ENCODE results near the gene PAX6.

The PAX6 gene

GRCh38 chr11:31808721-31809540 lies 2.2 kb downstream of the PAX6 start:
- no peak for DNase-seq (ENCODE audit: low read depth in 2 of 2)

DNA sequence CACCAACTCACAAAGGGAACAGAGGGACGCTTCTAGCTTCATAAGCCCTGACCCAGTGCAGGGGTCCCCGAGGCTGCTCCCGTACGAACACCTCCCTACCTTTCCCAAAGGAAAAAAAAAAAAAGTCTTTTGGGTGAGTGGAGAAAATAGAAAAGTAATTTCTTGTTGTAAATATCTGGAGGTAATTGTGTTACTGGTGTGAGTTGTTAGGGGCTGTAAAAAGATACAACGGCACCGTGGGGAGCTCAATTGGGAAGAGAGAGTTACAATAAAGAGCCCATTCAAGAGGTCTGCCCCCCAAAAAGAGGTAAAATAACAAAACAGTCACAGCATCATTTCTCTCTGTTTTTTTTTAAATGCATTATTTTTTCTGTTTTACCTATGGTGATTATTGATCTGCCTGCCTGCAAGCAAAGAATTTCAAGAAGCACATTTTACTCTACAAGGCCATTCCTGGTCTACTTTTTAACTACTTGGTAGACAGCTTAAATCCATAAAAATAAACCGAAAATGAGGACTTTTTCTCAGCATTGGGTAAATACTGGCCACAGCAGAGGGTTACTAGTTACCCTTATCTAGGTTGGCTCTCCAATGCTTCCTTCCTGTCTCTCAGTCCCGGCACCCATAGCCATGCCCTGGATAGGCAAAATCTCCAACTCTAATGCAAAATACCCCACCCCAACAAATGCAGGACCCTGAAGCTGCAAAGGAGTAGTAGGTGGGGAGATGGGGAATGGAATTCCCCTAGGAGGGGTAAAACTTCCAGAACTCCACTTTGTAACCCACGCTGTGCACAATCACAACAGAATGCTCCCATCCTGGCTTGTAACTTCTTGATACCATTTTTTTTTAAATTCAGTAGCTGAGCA lies 3.1 kb downstream of the PAX6 start:
- DNase-seq (ENCODE audit: low read depth in 2 of 2) = no peak

DNA sequence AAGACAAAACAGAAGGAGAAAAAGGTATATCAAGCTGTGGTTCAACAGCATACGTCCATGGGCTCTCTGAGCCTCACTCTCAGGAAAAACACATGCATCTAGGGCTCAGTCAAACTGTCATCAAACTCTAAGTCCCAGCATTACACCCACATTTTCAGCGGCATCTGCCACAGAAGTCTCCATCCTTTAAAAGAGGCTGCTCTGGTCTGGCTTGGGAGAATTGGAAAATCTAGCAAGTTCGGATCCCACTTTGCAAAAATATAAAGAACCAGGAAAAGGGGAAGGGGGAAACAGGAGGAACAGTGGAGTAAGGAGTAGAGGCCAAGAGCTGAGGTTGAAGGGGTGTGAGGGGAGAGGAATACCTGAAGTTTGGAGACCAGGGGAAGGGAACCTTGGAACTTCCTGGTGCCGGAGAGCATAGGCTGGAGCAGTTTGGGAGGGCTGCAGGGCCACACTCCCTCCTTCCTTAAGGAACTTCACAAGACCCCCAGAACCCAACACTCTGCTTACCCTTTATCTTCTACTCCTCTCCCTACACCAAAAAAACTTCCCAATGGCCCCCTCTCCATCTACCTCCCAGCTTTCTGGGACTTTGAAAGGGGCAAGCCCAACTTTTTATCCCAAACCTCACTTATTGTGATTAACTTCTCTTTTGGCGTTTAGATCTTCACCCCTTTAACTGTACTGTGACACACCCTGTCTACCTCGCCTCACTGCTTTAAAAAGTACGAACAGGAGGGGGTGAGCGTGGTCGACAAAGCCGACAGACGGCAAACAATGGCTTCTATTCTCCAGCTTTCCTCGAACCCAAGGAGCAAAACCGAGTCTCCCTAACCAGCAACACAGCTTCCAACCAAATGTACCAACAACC lies 4.0 kb downstream of the PAX6 start:
- DNase-seq (ENCODE audit: low read depth in 2 of 2) = no peak

GRCh38 chr11:31806186-31806927 lies 4.8 kb downstream of the PAX6 start:
- no peak for DNase-seq (ENCODE audit: low read depth in 2 of 2)

GRCh38 chr11:31805629-31806185 lies 5.4 kb downstream of the PAX6 start:
- no peak for DNase-seq (ENCODE audit: low read depth in 2 of 2)

DNA sequence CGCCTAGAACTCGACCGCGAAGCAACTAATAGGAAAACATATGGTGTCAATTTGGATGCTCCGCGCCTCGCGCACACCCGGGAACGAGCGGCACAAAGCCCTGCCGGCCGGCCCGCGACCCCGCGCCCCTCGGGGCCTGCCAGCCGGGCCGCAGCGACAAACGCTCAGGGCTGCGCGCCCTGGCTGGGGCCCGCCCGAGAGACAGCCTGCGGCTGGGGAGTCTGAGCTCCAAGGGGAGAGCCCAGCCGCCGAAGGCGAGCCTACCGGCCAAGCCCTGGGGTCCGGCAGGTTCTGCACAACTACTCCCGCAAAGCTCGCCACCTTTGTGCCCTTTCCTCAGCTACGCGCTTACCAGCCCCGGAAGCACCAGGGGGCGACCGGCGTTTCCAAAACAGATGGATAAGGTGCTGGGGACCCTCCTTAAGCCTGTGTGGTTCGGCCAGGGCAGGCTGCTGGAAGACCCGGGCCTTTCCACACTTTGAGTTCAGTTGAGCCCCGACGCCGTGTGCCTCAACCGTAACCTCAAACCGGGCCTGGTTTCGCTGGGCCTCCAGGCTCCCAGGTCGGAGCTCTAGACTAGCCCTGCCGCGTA lies 6.0 kb downstream of the PAX6 start:
- no peak for DNase-seq (ENCODE audit: low read depth in 2 of 2)

DNA sequence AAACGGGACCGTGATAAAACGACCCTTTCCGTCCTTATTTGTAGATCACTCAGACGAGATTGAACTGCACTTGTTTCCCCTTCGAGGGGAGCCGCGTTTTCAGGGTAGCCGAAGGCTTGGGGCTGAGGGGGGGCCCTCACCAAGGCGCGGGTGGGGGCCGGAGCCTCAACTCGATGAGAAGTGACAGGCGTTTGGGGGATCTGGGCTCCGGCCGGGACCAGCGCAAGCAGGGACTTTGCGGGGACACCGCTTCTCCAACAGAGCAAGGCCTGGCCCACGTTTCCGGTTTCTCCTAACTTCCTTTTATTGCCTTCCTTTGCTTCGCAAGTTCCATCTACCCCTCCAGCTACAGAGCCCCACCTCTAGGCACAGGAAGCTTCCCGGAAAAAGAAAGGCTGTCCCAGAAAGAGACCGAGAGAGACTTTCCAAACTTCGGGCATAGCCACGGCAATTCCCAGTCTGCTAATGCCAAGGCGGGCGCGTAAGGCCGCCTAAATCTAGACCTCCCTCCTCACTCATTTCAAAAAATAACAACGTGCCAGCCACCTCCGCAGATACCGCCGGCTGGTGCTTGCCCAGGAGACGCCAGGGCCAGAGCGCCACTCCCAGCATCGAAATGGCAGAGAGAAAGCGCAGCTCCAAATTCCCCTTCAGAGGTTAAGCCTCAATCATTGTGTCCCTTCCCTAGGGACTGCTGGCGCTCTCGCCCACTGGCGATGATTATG lies 6.6 kb downstream of the PAX6 start:
- no peak for DNase-seq (ENCODE audit: low read depth in 2 of 2)

DNA sequence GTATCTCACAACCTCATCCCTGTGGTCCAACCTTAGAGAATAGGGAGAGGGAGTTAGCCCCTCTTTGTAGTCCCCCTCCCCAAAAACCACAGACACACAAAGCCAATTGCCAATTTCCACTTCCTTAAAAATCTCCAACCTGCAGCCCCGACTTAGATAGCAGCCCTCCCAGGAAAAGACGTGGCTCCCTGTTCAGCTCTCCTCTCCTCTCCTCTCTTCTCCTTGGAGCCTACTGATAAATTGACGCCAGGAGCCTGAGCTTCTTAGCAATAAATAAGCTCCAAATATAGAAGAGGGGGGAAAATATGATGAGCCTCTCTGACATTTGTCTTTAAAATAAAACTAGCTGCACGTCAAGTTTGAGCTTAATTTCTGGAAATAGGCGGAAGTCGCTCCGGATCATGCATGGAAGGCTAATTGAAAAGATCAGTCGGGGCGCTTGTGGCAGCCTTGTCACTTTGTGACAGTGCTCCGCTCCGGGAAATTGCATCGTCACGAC lies 7.3 kb downstream of the PAX6 start:
- no peak for DNase-seq (ENCODE audit: low read depth in 2 of 2)

- DNase-seq (ENCODE audit: low read depth in 2 of 2) = no peak
Measured at GRCh38 chr11:31802990-31803812, 7.9 kb downstream of the PAX6 start.

GRCh38 chr11:31802609-31802989 lies 8.5 kb downstream of the PAX6 start:
- no peak for DNase-seq (ENCODE audit: low read depth in 2 of 2)

DNA sequence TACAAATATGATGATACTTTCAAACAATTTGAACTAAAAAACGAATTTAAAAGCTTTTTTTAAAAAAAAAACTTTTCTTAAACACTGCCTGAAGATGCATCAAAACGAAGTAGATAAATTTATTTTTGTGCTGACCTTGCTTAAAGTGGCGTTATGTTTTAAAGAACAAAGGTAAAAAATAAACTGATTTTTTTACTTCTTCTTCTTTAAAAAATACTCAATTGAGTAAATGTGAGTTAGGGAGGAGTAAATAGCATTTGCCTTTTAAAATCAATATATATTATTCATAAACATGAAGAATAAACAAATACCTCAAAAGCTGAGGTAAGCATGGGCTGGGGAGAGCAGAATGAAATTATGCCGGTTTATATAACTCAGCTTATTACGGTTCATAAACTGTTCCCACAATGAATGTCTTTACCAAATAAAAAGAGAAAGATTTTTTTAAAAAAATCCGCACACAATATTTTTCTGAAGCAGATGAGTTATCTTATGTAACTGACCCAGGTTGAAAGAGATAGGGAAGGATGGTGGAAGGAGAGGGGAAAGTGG lies 9.0 kb downstream of the PAX6 start:
- no peak for DNase-seq (ENCODE audit: low read depth in 2 of 2)

GRCh38 chr11:31801298-31801702 lies 9.8 kb downstream of the PAX6 start:
- DNase-seq (ENCODE audit: low read depth in 2 of 2) = no peak

GRCh38 chr11:31800398-31801265 lies 10.5 kb downstream of the PAX6 start:
- no peak for DNase-seq (ENCODE audit: low read depth in 2 of 2)

- DNase-seq (ENCODE audit: low read depth in 2 of 2) = no peak
Measured at GRCh38 chr11:31799435-31800397, 11.4 kb downstream of the PAX6 start.

DNA sequence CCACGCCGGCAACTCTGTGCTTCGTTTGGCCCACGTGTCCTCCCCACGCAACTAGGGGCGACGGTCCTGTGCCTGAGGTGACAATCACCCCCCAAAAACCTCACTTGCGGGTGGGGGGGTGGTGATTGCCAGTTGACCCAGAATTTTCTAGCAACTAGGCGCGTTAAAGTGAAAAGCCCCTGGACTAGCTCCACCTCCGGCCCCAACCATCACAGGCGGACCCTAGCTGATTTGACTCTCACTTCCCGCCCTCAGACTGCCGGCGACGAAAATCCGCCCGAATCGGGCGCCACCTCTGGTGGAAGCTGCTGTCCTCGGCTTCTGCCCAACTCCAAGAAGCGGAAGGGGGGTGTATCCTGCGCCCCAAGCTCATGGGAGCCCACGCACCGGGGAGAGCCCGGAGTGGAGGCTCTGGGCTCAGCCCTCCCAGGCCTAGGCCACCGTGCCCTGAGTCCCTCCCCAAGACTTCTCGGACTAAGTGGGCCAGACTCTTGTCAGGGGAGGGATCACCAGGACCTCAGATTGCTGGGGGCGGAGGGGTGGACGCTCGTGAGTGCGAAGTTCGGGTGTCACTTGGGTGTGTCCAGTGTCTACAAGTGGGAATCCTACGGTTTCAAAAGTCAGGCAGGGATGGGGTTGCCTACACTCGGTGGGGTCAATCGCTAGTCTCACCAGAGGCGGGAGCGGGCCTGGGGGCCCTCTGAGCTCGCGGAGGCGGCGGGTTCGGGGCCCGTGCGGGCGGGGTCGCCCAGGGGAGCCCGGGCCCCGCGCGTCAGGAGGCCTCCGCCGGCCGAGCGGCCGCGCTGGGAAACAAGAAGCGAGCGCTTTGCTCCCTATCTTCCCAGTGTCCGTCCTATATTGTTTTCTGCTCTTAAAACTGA lies 12.3 kb downstream of the PAX6 start:
- DNase-seq (ENCODE audit: low read depth in 2 of 2) = no peak
